GM23338 (cell line): Measurements from ENCODE around the gene NEMP1.

Experiments
- CREB1 ChIP-seq: fragments of 250-450 bp; sonication (Bioruptor Pico); IDR thresholded peaks from 2 replicates; pipeline ENCODE4 v1.5.0; 2020; ENCODE audit warnings: low read depth, mild to moderate bottlenecking, moderate library complexity
- EZH2 ChIP-seq: fragments of 200-600 bp; sonication (generic); IDR thresholded peaks from one replicate; pipeline ENCODE4 v1.8.0; 2017; ENCODE audit warnings: antibody characterized with exemption, mild to moderate bottlenecking, low read depth; ENCODE audit not compliant: unreplicated experiment
- EZH2phosphoT487 ChIP-seq: fragments of 200-600 bp; sonication (generic); IDR thresholded peaks from one replicate; pipeline ENCODE4 v1.8.1; 2018; ENCODE audit warnings: antibody characterized with exemption; ENCODE audit not compliant: unreplicated experiment
- JUNB ChIP-seq: IDR thresholded peaks from one replicate; pipeline ENCODE4 v1.6.1; 2016; ENCODE audit warnings: antibody characterized with exemption; ENCODE audit not compliant: unreplicated experiment
- NANOG ChIP-seq: IDR thresholded peaks from 2 replicates; pipeline ENCODE4 v1.6.1; 2016; ENCODE audit warnings: antibody characterized with exemption, borderline replicate concordance
- POLR2AphosphoS5 ChIP-seq: IDR thresholded peaks from 2 replicates; pipeline ENCODE4 v1.6.1; 2016; ENCODE audit warnings: antibody characterized with exemption, low read depth
- STAT1 ChIP-seq: IDR thresholded peaks from one replicate; pipeline ENCODE4 v1.6.1; 2016; ENCODE audit warnings: antibody characterized with exemption; ENCODE audit not compliant: unreplicated experiment
- ZNF114 ChIP-seq: fragments of 250-450 bp; sonication (Bioruptor Pico); IDR thresholded peaks from 2 replicates; pipeline ENCODE4 v1.5.0; 2020; ENCODE audit warnings: mild to moderate bottlenecking, moderate library complexity
- ZNF331 ChIP-seq: fragments of 250-450 bp; sonication (Bioruptor Pico); IDR thresholded peaks from 2 replicates; pipeline ENCODE4 v1.5.0; 2020; ENCODE audit warnings: low read depth, mild to moderate bottlenecking, moderate library complexity
- TF ChIP-seq, protein P1 (sequence below), 2 experiments: fragments of 200-600 bp in 1 of 2; sonication (generic) in 1 of 2; conservative IDR thresholded peaks; 2 replicates each; pipeline versions ENCODE4 v1.5.1 to v1.6.1; 2016 to 2017; ENCODE audit warnings: antibody characterized with exemption in 2 of 2, low read depth in 2 of 2, mild to moderate bottlenecking in 2 of 2, moderate library complexity in 1 of 2
- TF ChIP-seq, protein P2 (sequence below): IDR thresholded peaks from one replicate; pipeline ENCODE4 v1.6.1; 2018; ENCODE audit warnings: antibody characterized with exemption; ENCODE audit not compliant: unreplicated experiment
- TF ChIP-seq, protein P3 (sequence below): IDR thresholded peaks from 2 replicates; pipeline ENCODE4 v1.6.1; 2016; ENCODE audit warnings: antibody characterized with exemption
- TF ChIP-seq, protein P4 (sequence below): fragments of 250-450 bp; sonication (Bioruptor Pico); IDR thresholded peaks from 2 replicates; pipeline ENCODE4 v1.5.0; 2020; ENCODE audit warnings: mild to moderate bottlenecking, moderate library complexity

DNA sequence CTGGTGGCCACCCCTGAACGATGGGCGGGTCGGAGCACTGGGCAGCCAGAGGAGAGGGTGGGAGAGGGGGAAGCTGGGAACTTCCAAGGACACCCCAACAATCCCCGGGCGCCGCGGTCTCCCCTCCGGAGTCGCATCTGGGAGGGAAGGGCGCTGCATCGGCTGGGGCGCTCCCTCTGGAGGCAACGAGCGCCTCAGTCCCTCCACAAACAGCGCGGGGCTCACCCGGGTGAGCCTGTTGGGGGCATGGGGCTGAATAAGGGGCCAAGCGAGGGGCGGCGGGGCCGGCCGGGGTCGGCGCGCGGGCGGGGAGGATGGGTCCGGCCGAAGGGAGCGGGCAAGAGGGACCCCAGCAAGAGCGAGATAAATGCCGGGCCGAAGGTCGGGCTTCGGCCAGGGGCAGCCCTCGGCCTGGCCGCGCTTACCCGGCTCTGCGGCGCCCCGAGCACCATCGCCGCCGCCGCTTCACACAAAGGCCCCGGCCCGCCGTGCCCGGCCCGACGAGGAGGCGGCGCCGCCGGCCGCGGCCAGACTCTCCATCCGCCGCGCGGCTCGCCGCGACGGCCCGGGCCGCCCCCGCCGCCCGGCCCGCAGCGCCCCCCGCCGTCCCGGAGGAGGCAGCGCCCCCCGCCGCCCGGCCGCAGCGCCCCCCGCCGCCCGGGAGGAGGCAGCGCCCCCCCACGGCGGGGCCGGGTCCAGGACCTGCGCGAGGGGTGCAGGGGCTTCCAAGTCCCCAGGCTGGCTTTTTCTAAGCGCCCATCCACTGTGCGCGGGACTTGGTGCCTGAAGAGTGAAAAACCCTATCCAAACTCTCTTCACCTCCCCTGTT is 72.4 kb downstream of the NEMP1 start, which contains the start of gene ZBTB39:
- TF ChIP-seq POLR2AphosphoS5 (peak; percentile 52), EZH2 (no peak), EZH2phosphoT487 (no peak), NANOG (no peak), ZNF114 (CRISPR knock-in tag) (no peak), ZNF331 (CRISPR knock-in tag) (no peak), JUNB (no peak), CREB1 (CRISPR knock-in tag) (no peak), STAT1 (no peak)
- TF ChIP-seq, protein P1, sequence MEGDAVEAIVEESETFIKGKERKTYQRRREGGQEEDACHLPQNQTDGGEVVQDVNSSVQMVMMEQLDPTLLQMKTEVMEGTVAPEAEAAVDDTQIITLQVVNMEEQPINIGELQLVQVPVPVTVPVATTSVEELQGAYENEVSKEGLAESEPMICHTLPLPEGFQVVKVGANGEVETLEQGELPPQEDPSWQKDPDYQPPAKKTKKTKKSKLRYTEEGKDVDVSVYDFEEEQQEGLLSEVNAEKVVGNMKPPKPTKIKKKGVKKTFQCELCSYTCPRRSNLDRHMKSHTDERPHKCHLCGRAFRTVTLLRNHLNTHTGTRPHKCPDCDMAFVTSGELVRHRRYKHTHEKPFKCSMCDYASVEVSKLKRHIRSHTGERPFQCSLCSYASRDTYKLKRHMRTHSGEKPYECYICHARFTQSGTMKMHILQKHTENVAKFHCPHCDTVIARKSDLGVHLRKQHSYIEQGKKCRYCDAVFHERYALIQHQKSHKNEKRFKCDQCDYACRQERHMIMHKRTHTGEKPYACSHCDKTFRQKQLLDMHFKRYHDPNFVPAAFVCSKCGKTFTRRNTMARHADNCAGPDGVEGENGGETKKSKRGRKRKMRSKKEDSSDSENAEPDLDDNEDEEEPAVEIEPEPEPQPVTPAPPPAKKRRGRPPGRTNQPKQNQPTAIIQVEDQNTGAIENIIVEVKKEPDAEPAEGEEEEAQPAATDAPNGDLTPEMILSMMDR (conservative IDR thresholded peaks at IDR 0.05; ENCODE audit: low read depth in 2 of 2) = peak; percentile 40 to 73
- TF ChIP-seq, protein P2, sequence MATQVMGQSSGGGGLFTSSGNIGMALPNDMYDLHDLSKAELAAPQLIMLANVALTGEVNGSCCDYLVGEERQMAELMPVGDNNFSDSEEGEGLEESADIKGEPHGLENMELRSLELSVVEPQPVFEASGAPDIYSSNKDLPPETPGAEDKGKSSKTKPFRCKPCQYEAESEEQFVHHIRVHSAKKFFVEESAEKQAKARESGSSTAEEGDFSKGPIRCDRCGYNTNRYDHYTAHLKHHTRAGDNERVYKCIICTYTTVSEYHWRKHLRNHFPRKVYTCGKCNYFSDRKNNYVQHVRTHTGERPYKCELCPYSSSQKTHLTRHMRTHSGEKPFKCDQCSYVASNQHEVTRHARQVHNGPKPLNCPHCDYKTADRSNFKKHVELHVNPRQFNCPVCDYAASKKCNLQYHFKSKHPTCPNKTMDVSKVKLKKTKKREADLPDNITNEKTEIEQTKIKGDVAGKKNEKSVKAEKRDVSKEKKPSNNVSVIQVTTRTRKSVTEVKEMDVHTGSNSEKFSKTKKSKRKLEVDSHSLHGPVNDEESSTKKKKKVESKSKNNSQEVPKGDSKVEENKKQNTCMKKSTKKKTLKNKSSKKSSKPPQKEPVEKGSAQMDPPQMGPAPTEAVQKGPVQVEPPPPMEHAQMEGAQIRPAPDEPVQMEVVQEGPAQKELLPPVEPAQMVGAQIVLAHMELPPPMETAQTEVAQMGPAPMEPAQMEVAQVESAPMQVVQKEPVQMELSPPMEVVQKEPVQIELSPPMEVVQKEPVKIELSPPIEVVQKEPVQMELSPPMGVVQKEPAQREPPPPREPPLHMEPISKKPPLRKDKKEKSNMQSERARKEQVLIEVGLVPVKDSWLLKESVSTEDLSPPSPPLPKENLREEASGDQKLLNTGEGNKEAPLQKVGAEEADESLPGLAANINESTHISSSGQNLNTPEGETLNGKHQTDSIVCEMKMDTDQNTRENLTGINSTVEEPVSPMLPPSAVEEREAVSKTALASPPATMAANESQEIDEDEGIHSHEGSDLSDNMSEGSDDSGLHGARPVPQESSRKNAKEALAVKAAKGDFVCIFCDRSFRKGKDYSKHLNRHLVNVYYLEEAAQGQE = no peak
- TF ChIP-seq, protein P3, sequence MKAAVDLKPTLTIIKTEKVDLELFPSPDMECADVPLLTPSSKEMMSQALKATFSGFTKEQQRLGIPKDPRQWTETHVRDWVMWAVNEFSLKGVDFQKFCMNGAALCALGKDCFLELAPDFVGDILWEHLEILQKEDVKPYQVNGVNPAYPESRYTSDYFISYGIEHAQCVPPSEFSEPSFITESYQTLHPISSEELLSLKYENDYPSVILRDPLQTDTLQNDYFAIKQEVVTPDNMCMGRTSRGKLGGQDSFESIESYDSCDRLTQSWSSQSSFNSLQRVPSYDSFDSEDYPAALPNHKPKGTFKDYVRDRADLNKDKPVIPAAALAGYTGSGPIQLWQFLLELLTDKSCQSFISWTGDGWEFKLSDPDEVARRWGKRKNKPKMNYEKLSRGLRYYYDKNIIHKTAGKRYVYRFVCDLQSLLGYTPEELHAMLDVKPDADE = no peak
- TF ChIP-seq, protein P4, sequence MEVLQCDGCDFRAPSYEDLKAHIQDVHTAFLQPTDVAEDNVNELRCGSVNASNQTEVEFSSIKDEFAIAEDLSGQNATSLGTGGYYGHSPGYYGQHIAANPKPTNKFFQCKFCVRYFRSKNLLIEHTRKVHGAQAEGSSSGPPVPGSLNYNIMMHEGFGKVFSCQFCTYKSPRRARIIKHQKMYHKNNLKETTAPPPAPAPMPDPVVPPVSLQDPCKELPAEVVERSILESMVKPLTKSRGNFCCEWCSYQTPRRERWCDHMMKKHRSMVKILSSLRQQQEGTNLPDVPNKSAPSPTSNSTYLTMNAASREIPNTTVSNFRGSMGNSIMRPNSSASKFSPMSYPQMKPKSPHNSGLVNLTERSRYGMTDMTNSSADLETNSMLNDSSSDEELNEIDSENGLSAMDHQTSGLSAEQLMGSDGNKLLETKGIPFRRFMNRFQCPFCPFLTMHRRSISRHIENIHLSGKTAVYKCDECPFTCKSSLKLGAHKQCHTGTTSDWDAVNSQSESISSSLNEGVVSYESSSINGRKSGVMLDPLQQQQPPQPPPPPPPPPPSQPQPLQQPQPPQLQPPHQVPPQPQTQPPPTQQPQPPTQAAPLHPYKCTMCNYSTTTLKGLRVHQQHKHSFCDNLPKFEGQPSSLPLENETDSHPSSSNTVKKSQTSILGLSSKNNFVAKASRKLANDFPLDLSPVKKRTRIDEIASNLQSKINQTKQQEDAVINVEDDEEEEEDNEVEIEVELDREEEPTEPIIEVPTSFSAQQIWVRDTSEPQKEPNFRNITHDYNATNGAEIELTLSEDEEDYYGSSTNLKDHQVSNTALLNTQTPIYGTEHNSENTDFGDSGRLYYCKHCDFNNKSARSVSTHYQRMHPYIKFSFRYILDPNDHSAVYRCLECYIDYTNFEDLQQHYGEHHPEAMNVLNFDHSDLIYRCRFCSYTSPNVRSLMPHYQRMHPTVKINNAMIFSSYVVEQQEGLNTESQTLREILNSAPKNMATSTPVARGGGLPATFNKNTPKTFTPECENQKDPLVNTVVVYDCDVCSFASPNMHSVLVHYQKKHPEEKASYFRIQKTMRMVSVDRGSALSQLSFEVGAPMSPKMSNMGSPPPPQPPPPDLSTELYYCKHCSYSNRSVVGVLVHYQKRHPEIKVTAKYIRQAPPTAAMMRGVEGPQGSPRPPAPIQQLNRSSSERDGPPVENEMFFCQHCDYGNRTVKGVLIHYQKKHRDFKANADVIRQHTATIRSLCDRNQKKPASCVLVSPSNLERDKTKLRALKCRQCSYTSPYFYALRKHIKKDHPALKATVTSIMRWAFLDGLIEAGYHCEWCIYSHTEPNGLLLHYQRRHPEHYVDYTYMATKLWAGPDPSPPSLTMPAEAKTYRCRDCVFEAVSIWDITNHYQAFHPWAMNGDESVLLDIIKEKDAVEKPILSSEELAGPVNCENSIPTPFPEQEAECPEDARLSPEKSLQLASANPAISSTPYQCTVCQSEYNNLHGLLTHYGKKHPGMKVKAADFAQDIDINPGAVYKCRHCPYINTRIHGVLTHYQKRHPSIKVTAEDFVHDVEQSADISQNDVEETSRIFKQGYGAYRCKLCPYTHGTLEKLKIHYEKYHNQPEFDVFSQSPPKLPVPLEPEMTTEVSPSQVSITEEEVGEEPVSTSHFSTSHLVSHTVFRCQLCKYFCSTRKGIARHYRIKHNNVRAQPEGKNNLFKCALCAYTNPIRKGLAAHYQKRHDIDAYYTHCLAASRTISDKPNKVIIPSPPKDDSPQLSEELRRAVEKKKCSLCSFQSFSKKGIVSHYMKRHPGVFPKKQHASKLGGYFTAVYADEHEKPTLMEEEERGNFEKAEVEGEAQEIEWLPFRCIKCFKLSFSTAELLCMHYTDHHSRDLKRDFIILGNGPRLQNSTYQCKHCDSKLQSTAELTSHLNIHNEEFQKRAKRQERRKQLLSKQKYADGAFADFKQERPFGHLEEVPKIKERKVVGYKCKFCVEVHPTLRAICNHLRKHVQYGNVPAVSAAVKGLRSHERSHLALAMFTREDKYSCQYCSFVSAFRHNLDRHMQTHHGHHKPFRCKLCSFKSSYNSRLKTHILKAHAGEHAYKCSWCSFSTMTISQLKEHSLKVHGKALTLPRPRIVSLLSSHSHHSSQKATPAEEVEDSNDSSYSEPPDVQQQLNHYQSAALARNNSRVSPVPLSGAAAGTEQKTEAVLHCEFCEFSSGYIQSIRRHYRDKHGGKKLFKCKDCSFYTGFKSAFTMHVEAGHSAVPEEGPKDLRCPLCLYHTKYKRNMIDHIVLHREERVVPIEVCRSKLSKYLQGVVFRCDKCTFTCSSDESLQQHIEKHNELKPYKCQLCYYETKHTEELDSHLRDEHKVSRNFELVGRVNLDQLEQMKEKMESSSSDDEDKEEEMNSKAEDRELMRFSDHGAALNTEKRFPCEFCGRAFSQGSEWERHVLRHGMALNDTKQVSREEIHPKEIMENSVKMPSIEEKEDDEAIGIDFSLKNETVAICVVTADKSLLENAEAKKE (CRISPR knock-in tag) = no peak
